HPDE6-E6E7 (cell line): Measurements from ENCODE around the gene PELI1.

ENCODE experiments used
- DNase-seq: peaks from one replicate; pipeline ENCODE4 v3.0.0; 2011; ENCODE audit warnings: missing footprints; ENCODE audit errors: extremely low spot score

Gene PELI1, protein sequence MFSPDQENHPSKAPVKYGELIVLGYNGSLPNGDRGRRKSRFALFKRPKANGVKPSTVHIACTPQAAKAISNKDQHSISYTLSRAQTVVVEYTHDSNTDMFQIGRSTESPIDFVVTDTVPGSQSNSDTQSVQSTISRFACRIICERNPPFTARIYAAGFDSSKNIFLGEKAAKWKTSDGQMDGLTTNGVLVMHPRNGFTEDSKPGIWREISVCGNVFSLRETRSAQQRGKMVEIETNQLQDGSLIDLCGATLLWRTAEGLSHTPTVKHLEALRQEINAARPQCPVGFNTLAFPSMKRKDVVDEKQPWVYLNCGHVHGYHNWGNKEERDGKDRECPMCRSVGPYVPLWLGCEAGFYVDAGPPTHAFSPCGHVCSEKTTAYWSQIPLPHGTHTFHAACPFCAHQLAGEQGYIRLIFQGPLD

DNA sequence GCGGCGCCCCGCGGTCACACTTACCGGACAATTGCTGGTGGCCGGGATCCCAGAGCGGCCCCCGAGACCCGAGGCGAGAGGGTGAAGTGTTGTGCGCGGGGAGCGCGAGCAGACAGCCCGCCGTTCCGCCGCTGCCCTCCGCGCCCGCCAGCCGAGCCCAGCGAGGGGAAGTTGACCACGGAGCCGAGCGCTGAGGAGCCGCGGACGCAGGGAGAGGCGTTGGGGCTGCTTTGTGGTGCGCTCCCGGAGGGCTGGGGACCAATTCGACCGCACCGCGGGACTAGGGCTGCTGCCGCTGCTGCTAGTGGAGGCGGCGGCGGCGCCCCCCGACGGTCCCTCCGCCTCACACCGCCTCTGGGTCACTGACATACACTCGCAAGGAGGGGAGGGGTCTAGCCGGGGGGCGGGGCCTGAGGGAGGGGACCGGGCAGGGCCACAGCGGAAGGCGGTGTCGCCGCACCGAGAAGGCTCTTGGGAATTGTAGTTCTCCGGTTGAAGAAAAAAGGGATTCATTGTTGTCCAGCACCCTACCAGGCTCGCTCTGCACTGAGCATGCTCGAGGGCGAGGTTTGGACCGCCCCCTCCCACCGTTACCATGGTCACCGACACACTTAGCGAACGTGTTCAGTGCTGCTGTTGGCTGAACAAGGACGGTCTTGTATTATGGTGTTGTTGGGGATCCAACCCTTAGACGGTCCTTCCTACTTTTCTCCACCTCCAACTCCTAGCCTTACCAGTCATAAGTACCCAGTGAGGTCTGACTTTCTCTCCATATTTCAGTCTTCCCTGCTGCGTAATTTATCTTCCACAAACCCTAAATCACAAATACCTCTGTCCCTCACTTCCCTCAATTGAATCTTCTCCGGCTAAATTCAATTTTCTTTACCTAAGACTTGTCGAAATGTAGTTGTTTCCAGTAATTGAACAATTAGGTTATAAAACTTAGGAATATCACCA lies at the start of gene PELI1:
PELI1 (minus strand) TSS at position 364 of the 957 bp plus-strand sequence. CDS start 36,110 bp downstream, outside the sequence.
- DNase-seq = peak; percentile 87

DNA sequence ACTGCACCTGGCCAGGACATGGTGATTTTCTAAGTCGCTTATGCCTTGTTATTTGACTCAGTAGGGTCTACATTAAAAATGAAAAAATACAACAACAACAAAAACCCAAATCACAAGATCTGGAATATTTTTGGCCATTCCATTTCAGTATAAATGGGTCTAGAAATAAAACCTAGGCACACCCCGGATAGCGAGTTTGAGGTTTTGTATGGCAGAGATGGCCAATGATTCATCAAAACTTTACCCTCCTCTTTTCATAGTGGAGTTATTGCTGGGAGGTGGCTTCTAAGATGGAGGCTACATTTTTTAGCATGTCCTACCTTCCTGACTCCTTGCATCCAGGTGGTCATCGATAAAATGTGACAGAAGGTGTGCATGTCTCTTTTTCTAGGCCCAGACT lies 49.3 kb upstream of the PELI1 start:
- no peak for DNase-seq

DNA sequence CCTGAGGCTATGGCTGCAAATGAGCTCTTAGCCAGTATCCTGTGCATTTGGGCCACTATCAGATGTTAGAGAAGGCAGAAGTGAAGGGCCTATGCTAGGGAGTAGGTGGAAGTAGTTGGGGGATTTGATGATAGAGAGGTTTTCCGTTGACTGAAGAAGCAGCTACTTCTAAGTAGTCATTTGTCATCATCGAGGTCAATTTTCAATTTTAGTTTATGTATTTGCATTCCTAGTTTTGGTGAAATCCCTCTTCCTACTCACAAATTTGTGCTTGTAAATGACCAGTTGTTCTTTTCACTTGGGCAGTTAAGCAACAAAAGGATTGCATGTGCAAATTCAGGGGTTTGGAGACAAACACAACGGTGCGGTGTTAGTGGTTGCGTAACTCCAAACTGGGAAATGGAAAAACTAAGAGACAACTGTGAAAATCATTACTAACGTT lies 48.5 kb upstream of the PELI1 start:
- no peak for DNase-seq

DNA sequence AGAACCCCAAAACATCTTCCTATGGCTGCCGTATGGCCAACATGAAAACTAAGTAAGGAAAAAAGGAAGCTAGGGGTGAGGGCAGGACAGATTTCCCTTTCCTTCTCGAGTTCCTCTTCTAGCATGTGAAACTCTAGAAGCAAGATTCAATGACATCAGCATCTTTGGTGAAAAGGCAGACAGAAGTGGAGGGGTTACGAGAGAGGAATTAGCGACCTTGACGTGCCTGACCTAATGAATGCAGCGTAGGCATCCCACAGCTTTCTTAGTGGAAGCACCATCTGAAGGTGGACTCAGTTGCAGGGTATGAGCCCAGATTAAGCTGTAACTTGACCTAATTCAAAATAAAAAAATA lies 47.9 kb upstream of the PELI1 start:
- no peak for DNase-seq

DNA sequence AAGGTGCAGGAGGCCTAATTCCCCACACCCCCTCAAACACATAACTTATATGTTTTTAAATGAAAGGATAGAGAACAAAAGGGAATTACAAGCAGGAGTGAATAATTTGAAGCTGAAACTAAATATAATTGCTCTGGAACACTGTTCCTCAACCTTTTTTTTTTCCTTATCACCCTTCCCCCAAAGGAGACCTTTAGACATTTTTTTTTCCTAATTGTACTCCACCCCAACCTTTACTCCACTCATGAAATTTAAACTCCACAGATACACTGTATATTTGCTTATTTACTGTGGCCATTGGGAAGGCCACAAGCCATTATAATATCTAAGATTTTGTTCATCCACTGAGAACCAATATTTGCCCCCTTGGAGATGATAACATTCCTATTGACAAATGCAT lies 45.4 kb upstream of the PELI1 start:
- DNase-seq = no peak

DNA sequence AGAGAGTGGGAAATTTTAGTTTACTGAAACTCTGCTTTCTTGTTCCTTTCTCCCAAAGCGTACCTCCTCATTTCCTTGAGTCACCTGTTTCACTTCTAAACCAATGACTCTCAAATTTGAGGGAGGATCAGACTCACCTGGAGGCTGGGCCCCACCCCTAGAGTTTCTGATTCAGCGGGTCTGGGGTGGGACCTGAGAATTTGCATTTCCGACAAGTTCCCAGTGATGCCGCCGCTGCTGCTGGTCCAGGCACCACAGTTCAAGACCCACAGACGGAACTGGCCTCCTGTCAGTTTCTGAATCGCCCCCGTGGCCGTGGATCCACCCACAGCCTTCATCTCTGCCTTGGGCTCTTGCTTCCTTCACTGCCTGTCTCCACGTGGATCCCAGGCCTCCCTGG lies 44.9 kb upstream of the PELI1 start:
- no peak for DNase-seq

DNA sequence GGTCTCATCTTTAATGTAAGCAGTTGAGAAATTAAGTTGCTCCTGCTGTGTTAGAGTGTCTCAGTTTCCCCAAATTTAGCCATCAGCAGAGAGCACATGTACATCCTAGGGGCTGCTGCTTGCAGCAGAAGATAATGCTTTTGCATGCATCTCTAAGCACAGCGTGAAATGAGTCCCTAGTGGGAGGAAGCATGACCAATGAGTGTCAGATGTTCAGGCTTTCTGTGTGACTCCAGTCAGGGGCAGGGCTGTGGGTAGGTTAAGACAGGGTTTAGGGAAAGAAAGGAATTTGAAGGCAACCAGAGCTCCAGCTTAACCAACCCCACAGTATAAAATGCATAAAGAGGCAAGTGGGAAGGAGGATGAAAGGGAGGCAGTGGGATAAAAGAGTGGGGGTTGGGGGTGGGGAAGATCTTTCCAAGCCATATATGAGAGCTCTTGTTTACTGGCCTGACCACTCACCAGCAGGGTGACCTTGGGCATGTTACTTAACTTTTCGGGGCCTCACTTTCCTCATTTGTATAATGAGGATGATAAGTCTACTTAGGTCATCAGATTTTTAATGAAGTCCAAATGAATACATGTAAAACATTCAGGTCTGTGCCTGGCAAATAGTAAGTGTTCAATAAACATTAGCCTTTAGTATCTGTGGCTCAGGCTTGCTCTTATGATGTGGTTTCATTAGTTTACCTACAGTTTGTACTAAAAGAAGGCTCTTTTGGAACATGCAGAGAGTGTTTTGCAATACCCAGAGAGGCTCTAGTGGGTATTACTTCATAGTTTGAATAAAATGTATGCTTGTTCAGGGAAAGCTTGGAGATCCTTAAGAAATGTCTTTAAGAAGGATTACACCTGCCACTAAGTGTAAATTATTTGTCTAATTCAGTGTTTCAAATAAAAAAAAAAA lies 42.7 kb upstream of the PELI1 start:
- DNase-seq = no peak

DNA sequence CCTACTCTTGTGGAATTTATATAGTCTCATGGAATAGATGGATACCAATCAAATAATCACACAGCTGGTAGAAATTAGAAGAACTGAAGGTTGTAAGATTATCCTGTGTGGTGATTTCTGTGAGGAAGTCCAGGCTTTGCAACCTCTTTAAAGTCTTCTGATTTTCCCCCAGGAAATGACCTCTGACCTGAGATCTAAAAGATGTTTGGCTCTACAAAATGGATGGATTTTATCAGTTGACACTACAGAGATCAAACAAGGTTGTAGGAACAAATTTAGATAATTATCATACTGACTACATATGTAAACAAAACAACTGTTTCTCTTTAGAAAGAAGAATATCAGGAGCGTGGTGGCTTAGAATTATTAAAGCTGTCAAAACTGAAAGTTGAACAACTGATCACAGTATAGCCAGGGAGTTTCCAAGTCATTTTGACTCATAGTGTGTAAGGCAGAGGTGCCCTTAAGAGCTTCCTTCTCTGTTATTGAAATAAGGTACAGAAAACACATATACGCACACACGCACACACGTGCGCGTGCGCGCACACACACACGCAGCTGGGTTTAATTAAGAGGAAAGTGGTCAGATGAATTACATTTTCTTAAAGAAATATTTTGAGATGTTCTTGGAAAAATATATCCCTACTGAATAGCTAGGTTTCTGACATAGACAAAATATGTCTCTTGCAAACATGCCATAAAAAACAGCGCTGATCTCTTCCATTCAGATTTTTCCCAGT lies 35.5 kb upstream of the PELI1 start:
- DNase-seq = no peak

DNA sequence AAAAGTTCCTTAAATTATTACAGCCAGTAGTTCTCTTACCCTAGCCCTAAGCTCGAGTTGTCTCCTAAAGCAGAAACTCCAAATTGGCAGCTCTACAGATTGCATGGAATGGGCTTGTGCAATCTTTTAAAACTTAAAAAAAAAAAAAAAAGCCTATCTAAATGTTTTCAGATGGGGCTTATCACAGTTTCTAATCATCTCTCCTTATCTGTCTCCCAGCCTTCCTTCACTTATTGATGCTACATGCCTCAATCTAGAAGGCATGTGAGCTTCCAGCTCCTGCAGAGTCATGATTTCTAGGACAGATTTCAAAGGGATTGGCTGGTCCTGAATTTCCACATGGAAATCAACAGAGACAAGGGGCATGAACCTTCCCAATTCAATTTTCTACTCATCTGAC lies 33.1 kb upstream of the PELI1 start:
- no peak for DNase-seq

DNA sequence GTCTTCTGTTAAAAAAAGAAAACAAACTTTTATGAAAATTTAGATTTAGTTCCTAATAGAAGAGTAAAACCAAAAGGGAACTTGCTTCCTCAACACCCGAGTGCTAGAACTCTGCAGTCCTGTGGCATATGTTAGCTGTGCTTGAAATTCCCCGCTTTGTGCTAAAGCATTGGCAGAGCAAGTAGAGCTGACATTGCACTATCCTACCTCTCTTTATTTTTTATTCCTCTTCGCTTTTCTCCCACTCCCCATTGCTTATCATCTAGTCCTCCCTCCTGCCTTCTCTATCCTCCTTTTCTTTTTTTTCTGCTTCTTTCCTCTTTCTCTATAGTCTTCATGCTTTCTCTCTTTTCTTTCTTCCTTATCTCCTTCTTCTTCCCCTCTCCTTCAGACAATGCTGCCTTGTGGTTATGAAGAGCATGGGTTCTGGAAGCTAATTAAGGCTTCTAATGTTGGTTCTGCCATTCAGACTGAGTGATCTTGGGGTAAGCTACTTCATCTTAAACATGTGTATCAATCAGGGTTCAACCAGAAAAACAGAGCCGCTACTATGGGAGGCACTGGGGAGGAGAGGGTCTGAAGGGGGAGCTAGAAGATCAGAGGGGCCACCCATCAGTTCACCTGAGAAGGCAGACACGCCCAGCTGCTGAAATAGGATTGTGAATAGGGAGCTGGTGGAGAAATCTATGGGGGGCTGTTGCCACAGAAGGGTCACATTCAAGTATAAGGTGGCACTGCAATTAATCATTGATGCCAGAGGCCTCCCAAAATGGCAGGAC lies 31.4 kb upstream of the PELI1 start:
- DNase-seq = no peak

DNA sequence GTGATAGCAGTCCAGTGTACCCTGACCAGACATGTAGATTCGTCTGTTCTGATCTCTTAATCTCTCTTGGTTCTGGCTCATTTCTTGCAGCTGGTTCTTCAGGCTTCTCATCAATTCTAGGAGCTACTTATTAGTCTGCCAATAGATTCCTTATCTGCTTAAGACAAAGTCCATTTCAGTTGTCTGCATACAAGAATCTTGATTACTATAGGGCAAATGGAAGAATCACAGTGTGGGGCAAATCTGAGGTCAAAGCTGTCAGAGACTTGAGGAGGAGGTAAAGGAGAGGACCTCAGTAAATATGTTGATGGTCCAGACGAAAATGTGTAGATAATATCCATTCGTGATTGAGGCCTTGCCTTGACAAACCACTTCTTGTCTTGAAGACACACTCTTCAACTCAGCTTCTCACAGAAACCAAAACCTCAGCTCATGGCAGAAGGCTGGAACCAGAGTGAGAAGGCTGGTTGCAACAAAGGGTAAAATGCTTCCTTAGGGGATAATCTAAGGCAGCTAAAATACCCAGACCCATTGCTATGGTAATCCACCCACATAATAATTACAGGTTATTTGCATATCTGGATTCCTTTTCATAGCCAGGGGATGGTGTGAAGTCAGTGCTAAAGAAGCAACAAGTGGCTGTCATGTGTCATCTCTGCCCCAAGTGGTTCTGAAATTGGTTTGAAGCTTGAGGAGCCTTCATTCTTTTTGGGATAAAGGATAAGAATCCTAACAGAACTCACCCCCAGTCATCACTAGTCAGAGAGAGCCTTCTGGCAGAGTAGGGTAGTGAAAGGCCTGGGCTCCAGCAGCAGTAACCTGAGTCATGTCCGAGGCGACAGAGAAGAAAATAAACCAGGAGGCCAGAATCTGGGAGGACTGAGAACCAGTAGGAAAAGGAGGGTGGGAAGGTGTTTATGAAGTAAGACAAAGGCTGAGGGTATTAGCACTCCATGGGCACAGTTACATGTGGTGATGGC lies 29.2 kb upstream of the PELI1 start:
- DNase-seq = no peak

DNA sequence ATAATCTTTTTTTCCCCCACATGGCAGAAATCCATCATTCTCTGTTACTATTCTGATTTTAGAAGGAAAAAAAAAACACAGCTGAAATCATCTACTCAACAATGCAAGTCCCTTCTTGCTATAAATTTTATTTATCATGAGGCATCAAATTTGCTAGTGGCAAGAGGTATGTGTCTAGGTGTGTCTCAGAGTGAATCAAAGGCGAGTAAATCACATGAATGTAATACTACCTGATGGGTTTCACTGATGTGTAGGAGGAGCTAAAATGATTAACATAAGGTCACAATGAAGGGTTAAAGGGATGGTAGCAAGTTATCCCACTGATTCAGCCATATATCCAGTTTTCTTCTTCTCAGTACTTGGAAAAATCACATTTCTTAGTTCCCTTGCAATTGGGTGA lies 24.5 kb upstream of the PELI1 start:
- DNase-seq = peak; percentile 69

DNA sequence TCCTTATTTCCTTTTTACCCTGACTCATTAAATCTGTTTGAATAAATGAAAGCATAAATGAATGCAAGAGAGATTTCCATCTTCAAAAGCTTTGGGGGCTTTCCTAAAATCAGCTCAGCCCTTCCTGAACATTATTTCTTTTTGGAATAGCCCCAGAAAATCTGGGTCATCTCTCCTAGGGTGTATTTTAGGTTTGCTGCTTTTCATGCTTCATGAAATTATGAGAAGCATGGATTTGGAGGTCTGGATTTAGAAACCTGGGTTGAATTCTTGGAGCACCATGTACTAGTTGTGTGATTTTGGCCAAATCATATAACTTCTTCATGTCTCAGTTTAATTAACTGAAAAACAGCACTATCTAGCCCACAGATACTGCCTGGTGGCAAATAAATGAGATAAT lies 24.0 kb upstream of the PELI1 start:
- DNase-seq = no peak

DNA sequence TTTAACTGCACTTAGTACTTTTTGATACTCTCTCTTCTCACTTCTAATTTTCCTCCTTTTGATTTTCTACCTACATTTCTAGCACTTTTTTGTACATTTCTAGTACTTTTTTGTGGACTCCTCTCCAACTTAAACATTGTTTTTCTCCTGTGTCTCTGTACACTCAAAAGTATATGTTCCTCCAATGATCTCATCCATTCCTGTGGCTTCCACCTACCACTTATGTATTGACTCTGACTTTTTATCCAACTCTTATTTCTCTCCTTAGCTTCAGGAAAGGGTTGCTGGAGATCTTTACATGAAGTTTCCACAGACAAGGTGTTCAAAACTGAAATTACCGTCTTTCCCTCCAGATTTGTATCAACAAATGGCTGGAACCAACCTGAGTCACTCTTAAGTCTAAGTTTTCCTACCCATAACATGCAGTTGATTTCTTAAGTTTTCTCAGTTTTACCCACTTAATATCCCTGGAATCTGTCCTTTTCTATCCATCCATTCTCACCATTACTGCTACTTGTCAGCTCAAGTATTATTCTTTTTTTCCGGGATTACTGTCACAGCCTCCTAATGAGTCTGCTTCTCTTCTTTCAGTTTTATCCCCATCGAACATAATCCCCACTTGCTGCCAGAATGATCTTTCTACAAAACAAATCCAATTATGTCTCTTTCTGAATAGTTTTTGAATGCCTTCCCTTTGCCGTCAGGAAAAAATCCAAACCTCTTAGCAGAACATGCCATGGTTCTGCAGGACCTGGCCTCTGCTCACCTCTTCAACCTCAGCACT lies 22.6 kb upstream of the PELI1 start:
- no peak for DNase-seq

DNA sequence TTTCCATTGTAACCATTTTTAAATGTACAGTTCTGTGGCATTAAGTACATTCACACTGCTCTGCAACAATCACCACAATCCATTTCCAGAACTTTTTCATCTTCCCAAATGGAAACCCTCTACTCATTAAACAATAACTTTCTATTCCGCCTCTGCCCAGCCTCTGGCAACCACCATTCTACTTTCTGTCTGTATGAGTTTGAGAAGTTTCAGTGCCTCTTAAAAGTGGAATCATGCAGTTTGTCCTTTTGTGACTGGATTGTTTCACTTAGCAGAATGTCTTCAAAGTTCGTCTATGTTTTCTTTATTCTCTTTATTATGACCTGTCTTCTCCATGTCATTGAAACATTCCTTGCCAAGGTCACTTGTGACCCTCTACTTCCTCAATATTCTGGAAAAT lies 22.0 kb upstream of the PELI1 start:
- DNase-seq = no peak

DNA sequence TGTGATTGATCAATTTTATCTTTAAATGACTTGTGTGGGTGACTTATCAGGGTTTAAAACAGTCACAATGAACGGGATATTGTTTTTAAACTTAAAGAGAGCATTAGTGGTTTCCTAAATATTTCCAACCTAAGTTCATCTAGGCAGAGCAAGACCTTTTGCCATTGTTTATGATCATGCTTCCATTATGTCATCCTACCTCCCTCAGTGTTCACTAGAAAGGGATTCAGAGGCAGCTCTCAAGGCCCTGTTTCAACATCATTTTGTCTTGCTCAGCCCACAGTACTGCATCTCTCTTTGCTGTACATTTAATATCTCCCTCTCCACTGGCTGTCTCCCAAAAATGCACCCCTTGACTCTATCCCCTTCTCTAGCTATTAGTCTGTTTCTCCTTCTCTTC lies 21.5 kb upstream of the PELI1 start:
- no peak for DNase-seq

DNA sequence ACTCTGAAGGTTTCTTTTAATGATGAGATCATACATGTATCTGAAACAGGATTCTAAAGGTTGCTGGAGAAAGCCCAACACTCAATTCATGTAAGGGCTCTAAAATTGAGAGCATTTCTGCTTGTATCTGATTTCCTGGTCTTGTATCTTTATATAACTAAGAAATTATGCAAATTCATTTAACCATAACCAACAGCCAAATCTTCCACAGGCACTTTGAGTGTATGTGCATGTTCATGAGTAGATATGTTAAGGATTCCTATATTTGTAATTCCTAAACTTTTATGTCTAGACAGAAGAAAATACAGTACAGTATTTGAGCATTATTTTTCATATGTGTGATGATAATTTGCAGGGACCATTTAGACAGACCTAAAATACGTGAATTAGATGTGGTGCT lies 20.4 kb upstream of the PELI1 start:
- DNase-seq = no peak

DNA sequence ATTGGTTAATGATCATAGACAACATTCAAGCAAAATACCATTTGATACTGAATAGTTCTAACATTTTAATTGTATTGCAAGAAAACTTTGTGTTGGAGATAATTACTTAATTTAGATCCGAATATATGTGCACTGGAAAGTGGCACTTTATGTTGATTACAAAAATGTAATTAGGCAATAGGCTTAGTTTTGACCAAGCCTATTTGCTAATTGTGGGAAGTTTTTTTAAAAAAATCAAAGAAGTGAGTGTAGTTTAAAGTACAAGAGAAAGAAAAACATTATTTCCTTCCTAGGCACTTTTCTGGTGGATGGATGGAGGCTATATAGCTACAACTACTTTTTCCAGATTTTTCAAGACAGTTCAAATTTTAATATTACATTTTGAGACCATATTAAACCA lies 18.3 kb upstream of the PELI1 start:
- no peak for DNase-seq
